ENCODE results near the gene RAC2.

The RAC2 gene

GRCh38 chr22:37178350-37179125, 65.5 kb downstream of the RAC2 start:
- FAIRE-seq (no peak), DNase-seq (ENCODE audit: insufficient read length) (no peak)
- no peak for TF ChIP-seq TAF1 (IDR thresholded peaks at IDR 0.05; ENCODE audit: borderline replicate concordance, low read depth, low read length)
- no peak for TF ChIP-seq POLR2A (IDR thresholded peaks at IDR 0.05; ENCODE audit: low read depth, low read length)
- TF ChIP-seq POLR2AphosphoS5 (IDR thresholded peaks at IDR 0.05; ENCODE audit: low read depth, low read length) = no peak

DNA sequence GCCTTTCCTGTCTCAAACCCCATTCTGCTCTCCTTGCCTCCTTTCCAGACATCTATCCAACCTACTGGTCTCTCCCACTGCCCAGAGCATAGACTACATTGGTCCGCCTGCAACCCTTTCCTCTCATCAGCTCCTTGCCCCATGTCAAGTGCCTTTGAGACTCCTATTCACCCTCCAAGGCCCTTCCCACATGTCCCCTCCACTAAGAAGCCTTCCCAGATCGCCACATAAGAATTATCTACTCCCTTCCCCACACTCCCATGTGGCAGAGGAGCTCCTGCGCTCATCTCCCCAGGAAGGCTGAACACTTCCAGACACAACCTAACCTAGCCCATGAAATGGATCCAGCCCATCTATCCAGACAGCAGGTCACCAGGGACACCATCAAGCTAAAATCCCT, 66.3 kb downstream of the RAC2 start:
- DNase-seq (ENCODE audit: insufficient read length) (no peak), FAIRE-seq (no peak)
- TF ChIP-seq POLR2A (IDR thresholded peaks at IDR 0.05; ENCODE audit: low read depth, low read length) (no peak), POLR2AphosphoS5 (IDR thresholded peaks at IDR 0.05; ENCODE audit: low read depth, low read length) (no peak), TAF1 (IDR thresholded peaks at IDR 0.05; ENCODE audit: borderline replicate concordance, low read depth, low read length) (no peak)

GRCh38 chr22:37177221-37177620, 66.8 kb downstream of the RAC2 start:
- no peak for DNase-seq (ENCODE audit: insufficient read length)
- no peak for TF ChIP-seq TAF1 (IDR thresholded peaks at IDR 0.05; ENCODE audit: borderline replicate concordance, low read depth, low read length)
- no peak for TF ChIP-seq POLR2AphosphoS5 (IDR thresholded peaks at IDR 0.05; ENCODE audit: low read depth, low read length)
- no peak for TF ChIP-seq POLR2A (IDR thresholded peaks at IDR 0.05; ENCODE audit: low read depth, low read length)
- FAIRE-seq = no peak

- FAIRE-seq (peak; percentile 84), DNase-seq (ENCODE audit: insufficient read length) (no peak)
- no peak for TF ChIP-seq POLR2A (IDR thresholded peaks at IDR 0.05; ENCODE audit: low read depth, low read length)
- no peak for TF ChIP-seq POLR2AphosphoS5 (IDR thresholded peaks at IDR 0.05; ENCODE audit: low read depth, low read length)
- no peak for TF ChIP-seq TAF1 (IDR thresholded peaks at IDR 0.05; ENCODE audit: borderline replicate concordance, low read depth, low read length)
Observed at GRCh38 chr22:37176464-37177061, 67.5 kb downstream of the RAC2 start.

GRCh38 chr22:37175414-37176281, 68.4 kb downstream of the RAC2 start:
- DNase-seq (ENCODE audit: insufficient read length) (no peak), FAIRE-seq (no peak)
- TF ChIP-seq POLR2AphosphoS5 (IDR thresholded peaks at IDR 0.05; ENCODE audit: low read depth, low read length) (no peak), TAF1 (IDR thresholded peaks at IDR 0.05; ENCODE audit: borderline replicate concordance, low read depth, low read length) (no peak), POLR2A (IDR thresholded peaks at IDR 0.05; ENCODE audit: low read depth, low read length) (no peak)
